ENCODE data around the gene UBE2O. TPM values are rescaled to one million over a fixed set of nuclear protein-coding genes. Genes with fewer than 3 reads are reported as not detected.

UBE2O gene
- total and polyA plus RNA-seq, 2 donors (not counting 1 experiment from before 2014, with no cell fraction given), result 11.5 to 12.4 TPM

GRCh38 chr17:76437467-76438402, 15.2 kb downstream of the UBE2O start:
- no peak for DNase-seq (ENCODE audit: low read depth in 2 of 2)
- no peaks in the 10 kb centered on the region for H4K20me1 ChIP-seq (ENCODE audit: control insufficient read depth, extremely low read depth, insufficient read depth, low read length)
- no peaks in the 10 kb centered on the region for H3K36me3 ChIP-seq (ENCODE audit: control insufficient read depth, insufficient read depth, low read length)
- H3K9ac ChIP-seq (ENCODE audit: insufficient read depth, low read length), result no peak overlapping the region
- TF ChIP-seq CTCF (conservative IDR thresholded peaks at IDR 0.05 in 1 of 2, IDR thresholded peaks at IDR 0.05 in 1 of 2; ENCODE audit: low read depth in 1 of 2, low read length in 2 of 2) (no peak), EZH2 (IDR thresholded peaks at IDR 0.05; ENCODE audit: low read length, missing control alignments) (no peak)
- no peaks in the 10 kb centered on the region for H3K4me1 ChIP-seq (ENCODE audit: control insufficient read depth, extremely low read depth, insufficient read depth, low read length)
- H3K79me2 ChIP-seq (ENCODE audit: control insufficient read depth, insufficient read depth, low read length), result peaks cover 19% of the 10 kb centered on the region
- no peaks in the 10 kb centered on the region for H3K27me3 ChIP-seq (ENCODE audit: control insufficient read depth, insufficient read depth, low read length)
- H3K27ac ChIP-seq (ENCODE audit: insufficient read depth, low read length), result no peak overlapping the region
- no peak overlapping the region for H2AFZ ChIP-seq (ENCODE audit: low read length)
- H3K4me2 ChIP-seq (ENCODE audit: extremely low read depth, insufficient read depth, low read length), result no peak overlapping the region
- H3K4me3 ChIP-seq (replicated peaks in 1 of 4; ENCODE audit: control extremely low read depth in 1 of 4, insufficient read depth in 1 of 4, low read depth in 3 of 4, low read length in 4 of 4), result no peak overlapping the region
- no peaks in the 10 kb centered on the region for H3K9me3 ChIP-seq (ENCODE audit: control insufficient read depth, insufficient read depth, low read depth, low read length)

GRCh38 chr17:76435751-76436150, 17.2 kb downstream of the UBE2O start:
- Histone ChIP-seq H3K9ac (ENCODE audit: insufficient read depth, low read length) (no peak overlapping the region), H4K20me1 (ENCODE audit: control insufficient read depth, extremely low read depth, insufficient read depth, low read length) (peaks cover 3% of the 10 kb centered on the region), H3K27ac (ENCODE audit: insufficient read depth, low read length) (no peak overlapping the region), H2AFZ (ENCODE audit: low read length) (no peak overlapping the region), H3K4me2 (ENCODE audit: extremely low read depth, insufficient read depth, low read length) (no peak overlapping the region), H3K27me3 (ENCODE audit: control insufficient read depth, insufficient read depth, low read length) (no peaks in the 10 kb centered on the region), H3K4me1 (ENCODE audit: control insufficient read depth, extremely low read depth, insufficient read depth, low read length) (no peaks in the 10 kb centered on the region), H3K4me3 (replicated peaks in 1 of 4; ENCODE audit: control extremely low read depth in 1 of 4, insufficient read depth in 1 of 4, low read depth in 3 of 4, low read length in 4 of 4) (no peak overlapping the region), H3K36me3 (ENCODE audit: control insufficient read depth, insufficient read depth, low read length) (no peaks in the 10 kb centered on the region), H3K9me3 (ENCODE audit: control insufficient read depth, insufficient read depth, low read depth, low read length) (no peaks in the 10 kb centered on the region), H3K79me2 (ENCODE audit: control insufficient read depth, insufficient read depth, low read length) (peaks cover 15% of the 10 kb centered on the region)
- TF ChIP-seq EZH2 (IDR thresholded peaks at IDR 0.05; ENCODE audit: low read length, missing control alignments) (no peak), CTCF (conservative IDR thresholded peaks at IDR 0.05 in 1 of 2, IDR thresholded peaks at IDR 0.05 in 1 of 2; ENCODE audit: low read depth in 1 of 2, low read length in 2 of 2) (no peak)
- DNase-seq (ENCODE audit: low read depth in 2 of 2), result no peak

- no peaks in the 10 kb centered on the region for H3K4me1 ChIP-seq (ENCODE audit: control insufficient read depth, extremely low read depth, insufficient read depth, low read length)
- H3K4me2 ChIP-seq (ENCODE audit: extremely low read depth, insufficient read depth, low read length), result no peak overlapping the region
- H3K4me3 ChIP-seq (replicated peaks in 1 of 4; ENCODE audit: control extremely low read depth in 1 of 4, insufficient read depth in 1 of 4, low read depth in 3 of 4, low read length in 4 of 4), result no peak overlapping the region
- no peak for DNase-seq (ENCODE audit: low read depth in 2 of 2)
- H3K27ac ChIP-seq (ENCODE audit: insufficient read depth, low read length), result no peak overlapping the region
- H3K36me3 ChIP-seq (ENCODE audit: control insufficient read depth, insufficient read depth, low read length), result no peaks in the 10 kb centered on the region
- H3K27me3 ChIP-seq (ENCODE audit: control insufficient read depth, insufficient read depth, low read length), result no peaks in the 10 kb centered on the region
- H3K79me2 ChIP-seq (ENCODE audit: control insufficient read depth, insufficient read depth, low read length), result peaks cover 15% of the 10 kb centered on the region
- H2AFZ ChIP-seq (ENCODE audit: low read length), result no peak overlapping the region
- H3K9me3 ChIP-seq (ENCODE audit: control insufficient read depth, insufficient read depth, low read depth, low read length), result no peaks in the 10 kb centered on the region
- TF ChIP-seq EZH2 (IDR thresholded peaks at IDR 0.05; ENCODE audit: low read length, missing control alignments) (no peak), CTCF (conservative IDR thresholded peaks at IDR 0.05 in 1 of 2, IDR thresholded peaks at IDR 0.05 in 1 of 2; ENCODE audit: low read depth in 1 of 2, low read length in 2 of 2) (no peak)
- H3K9ac ChIP-seq (ENCODE audit: insufficient read depth, low read length), result no peak overlapping the region
- H4K20me1 ChIP-seq (ENCODE audit: control insufficient read depth, extremely low read depth, insufficient read depth, low read length), result peaks cover 3% of the 10 kb centered on the region
Measured at GRCh38 chr17:76434870-76435269, 18.1 kb downstream of the UBE2O start.

Data from fibroblast of lung (primary cell).